ENCODE measurements around the gene TNFRSF18.

DNA sequence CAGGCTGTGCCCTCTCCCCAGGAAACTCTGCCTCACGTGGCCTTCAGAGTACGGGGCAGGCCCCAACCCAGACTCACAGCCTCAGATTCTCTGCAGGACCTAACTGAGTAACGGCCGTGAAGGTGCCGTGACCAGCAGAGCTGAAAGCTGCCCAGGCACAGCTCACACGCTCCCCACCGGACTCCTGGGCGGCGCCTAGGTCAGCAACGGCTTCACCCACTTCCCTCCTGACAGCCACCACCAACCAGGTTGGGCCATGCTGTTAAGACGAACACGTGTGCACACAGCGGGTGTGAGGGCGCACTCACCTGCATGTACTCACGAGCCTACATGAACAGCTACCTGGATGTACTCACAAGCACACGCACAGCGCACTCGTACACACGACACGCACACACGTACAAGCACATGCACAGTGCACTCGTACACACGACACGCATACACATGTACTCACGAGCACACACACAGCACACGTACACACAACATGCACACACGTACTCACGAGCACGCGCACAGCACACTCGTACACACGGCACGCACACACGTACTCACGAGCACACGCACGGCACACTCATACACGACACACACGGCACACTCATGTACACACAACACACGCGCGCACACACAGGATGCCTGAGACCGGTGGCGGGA, 16.3 kb upstream of the TNFRSF18 start:
- TF ChIP-seq RAD21 (IDR thresholded peaks at IDR 0.05) (no peak), HNF4G (IDR thresholded peaks at IDR 0.05) (no peak)
- TF ChIP-seq, protein P1, sequence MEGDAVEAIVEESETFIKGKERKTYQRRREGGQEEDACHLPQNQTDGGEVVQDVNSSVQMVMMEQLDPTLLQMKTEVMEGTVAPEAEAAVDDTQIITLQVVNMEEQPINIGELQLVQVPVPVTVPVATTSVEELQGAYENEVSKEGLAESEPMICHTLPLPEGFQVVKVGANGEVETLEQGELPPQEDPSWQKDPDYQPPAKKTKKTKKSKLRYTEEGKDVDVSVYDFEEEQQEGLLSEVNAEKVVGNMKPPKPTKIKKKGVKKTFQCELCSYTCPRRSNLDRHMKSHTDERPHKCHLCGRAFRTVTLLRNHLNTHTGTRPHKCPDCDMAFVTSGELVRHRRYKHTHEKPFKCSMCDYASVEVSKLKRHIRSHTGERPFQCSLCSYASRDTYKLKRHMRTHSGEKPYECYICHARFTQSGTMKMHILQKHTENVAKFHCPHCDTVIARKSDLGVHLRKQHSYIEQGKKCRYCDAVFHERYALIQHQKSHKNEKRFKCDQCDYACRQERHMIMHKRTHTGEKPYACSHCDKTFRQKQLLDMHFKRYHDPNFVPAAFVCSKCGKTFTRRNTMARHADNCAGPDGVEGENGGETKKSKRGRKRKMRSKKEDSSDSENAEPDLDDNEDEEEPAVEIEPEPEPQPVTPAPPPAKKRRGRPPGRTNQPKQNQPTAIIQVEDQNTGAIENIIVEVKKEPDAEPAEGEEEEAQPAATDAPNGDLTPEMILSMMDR (IDR thresholded peaks at IDR 0.05; ENCODE audit: low read depth, low read length, missing input control), result no peak
- TF ChIP-seq, protein P2, sequence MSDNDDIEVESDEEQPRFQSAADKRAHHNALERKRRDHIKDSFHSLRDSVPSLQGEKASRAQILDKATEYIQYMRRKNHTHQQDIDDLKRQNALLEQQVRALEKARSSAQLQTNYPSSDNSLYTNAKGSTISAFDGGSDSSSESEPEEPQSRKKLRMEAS (IDR thresholded peaks at IDR 0.05), result no peak
